MM.1S (cell line): ENCODE results near the gene LDLRAD3.

Experiments used
- DNase-seq: peaks from one replicate; pipeline ENCODE4 v3.0.0-alpha.2; 2015
- H2AFZ ChIP-seq: fragments of 300-600 bp; sonication (generic); 2 replicates; pipeline ENCODE4 v1.6.0; 2016; ENCODE audit warnings: antibody characterized with exemption, low read length
- H3F3A ChIP-seq: fragments of 300-600 bp; sonication (generic); 2 replicates; pipeline ENCODE4 v1.6.1; 2016; ENCODE audit warnings: mild to moderate bottlenecking, antibody characterized with exemption, low read length, moderate library complexity, mixed read lengths; ENCODE audit not compliant: insufficient read depth
- H3K27ac ChIP-seq: fragments of 300-600 bp; sonication (generic); 2 replicates; pipeline ENCODE4 v1.5.1; 2016; ENCODE audit warnings: mild to moderate bottlenecking, low read length
- H3K27me3 ChIP-seq: fragments of 300-600 bp; sonication (generic); replicated peaks from 2 replicates; pipeline ENCODE4 v1.6.0; 2016; ENCODE audit warnings: low read length; ENCODE audit not compliant: insufficient read depth
- H3K36me3 ChIP-seq: fragments of 300-600 bp; sonication (generic); replicated peaks from 2 replicates; pipeline ENCODE4 v1.6.1; 2016; ENCODE audit warnings: mild to moderate bottlenecking, low read length, mixed read lengths; ENCODE audit not compliant: insufficient read depth
- H3K4me1 ChIP-seq: fragments of 300-600 bp; sonication (generic); 2 replicates; pipeline ENCODE4 v1.6.1; 2016; ENCODE audit warnings: low read length, mixed read lengths
- H3K4me2 ChIP-seq: fragments of 300-600 bp; sonication (generic); 2 replicates; pipeline ENCODE4 v1.6.0; 2016; ENCODE audit warnings: low read depth, low read length
- H3K4me3 ChIP-seq: fragments of 300-600 bp; sonication (generic); 2 replicates; pipeline ENCODE4 v1.5.1; 2016; ENCODE audit warnings: low read length, mixed read lengths
- H3K79me2 ChIP-seq: fragments of 300-600 bp; sonication (generic); 2 replicates; pipeline ENCODE4 v1.6.1; 2016; ENCODE audit warnings: mixed run types, low read length, mixed read lengths
- H3K9ac ChIP-seq: fragments of 300-600 bp; sonication (generic); 2 replicates; pipeline ENCODE4 v1.6.1; 2016; ENCODE audit warnings: low read length, mixed read lengths
- H3K9me2 ChIP-seq: fragments of 300-600 bp; sonication (generic); replicated peaks from 2 replicates; pipeline ENCODE4 v1.6.1; 2016; ENCODE audit warnings: mild to moderate bottlenecking, low read length, mixed read lengths; ENCODE audit not compliant: insufficient read depth
- H3K9me3 ChIP-seq: fragments of 300-600 bp; sonication (generic); replicated peaks from 2 replicates; pipeline ENCODE4 v1.6.1; 2016; ENCODE audit warnings: mild to moderate bottlenecking, low read length, mixed read lengths; ENCODE audit not compliant: insufficient read depth
- H4K20me1 ChIP-seq: fragments of 300-600 bp; sonication (generic); 2 replicates; pipeline ENCODE4 v1.6.1; 2016; ENCODE audit warnings: mild to moderate bottlenecking, low read length, moderate library complexity, mixed read lengths; ENCODE audit not compliant: insufficient read depth
- EZH2 ChIP-seq: fragments of 300-600 bp; sonication (generic); optimal IDR thresholded peaks from 2 replicates; pipeline ENCODE3; 2017; ENCODE audit warnings: low read depth, mild to moderate bottlenecking, antibody characterized with exemption, low read length, mixed read lengths
- EZH2phosphoT487 ChIP-seq: fragments of 300-600 bp; sonication (generic); IDR thresholded peaks from 2 replicates; pipeline ENCODE4 v1.6.1; 2018; ENCODE audit warnings: antibody characterized with exemption, low read length
- TF ChIP-seq, protein P1 (sequence below): fragments of 300-600 bp; sonication (generic); IDR thresholded peaks from 2 replicates; pipeline ENCODE4 v1.5.1; 2016; ENCODE audit warnings: antibody characterized with exemption, low read length, mixed read lengths

Gene LDLRAD3

DNA sequence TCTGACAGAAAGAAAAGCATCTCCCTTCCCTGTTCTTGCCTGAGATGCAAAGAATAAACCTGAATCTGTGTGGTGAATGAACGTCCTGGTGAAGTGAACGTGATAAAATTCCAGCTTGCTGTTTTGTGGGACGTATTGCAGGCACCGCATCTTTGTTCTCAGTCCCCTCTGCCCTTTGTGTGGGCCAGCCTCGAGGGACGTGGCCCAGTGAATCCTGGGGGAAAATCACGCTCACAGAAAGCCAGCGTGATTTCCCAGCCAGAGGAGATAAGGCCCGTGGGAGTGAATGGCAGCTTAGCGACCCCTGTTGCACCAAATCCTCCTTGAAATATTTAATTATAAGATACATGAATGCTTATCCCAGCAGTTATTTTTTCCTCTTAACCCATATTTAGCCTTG, 216.2 kb downstream of the LDLRAD3 start:
- no peak for TF ChIP-seq EZH2phosphoT487
- no peak for TF ChIP-seq EZH2
- TF ChIP-seq, protein P1, sequence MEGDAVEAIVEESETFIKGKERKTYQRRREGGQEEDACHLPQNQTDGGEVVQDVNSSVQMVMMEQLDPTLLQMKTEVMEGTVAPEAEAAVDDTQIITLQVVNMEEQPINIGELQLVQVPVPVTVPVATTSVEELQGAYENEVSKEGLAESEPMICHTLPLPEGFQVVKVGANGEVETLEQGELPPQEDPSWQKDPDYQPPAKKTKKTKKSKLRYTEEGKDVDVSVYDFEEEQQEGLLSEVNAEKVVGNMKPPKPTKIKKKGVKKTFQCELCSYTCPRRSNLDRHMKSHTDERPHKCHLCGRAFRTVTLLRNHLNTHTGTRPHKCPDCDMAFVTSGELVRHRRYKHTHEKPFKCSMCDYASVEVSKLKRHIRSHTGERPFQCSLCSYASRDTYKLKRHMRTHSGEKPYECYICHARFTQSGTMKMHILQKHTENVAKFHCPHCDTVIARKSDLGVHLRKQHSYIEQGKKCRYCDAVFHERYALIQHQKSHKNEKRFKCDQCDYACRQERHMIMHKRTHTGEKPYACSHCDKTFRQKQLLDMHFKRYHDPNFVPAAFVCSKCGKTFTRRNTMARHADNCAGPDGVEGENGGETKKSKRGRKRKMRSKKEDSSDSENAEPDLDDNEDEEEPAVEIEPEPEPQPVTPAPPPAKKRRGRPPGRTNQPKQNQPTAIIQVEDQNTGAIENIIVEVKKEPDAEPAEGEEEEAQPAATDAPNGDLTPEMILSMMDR = no peak
- Histone ChIP-seq H3K9me2 (no peaks in the 10 kb centered on the region), H3K27me3 (no peaks in the 10 kb centered on the region), H3K9me3 (no peaks in the 10 kb centered on the region), H3K27ac (no peak overlapping the region), H3K4me3 (no peak overlapping the region), H3K79me2 (no peaks in the 10 kb centered on the region), H4K20me1 (no peaks in the 10 kb centered on the region), H2AFZ (no peak overlapping the region), H3K4me1 (no peaks in the 10 kb centered on the region), H3K4me2 (no peak overlapping the region), H3K36me3 (no peaks in the 10 kb centered on the region), H3F3A (no peaks in the 10 kb centered on the region), H3K9ac (no peak overlapping the region)
- DNase-seq = no peak

DNA sequence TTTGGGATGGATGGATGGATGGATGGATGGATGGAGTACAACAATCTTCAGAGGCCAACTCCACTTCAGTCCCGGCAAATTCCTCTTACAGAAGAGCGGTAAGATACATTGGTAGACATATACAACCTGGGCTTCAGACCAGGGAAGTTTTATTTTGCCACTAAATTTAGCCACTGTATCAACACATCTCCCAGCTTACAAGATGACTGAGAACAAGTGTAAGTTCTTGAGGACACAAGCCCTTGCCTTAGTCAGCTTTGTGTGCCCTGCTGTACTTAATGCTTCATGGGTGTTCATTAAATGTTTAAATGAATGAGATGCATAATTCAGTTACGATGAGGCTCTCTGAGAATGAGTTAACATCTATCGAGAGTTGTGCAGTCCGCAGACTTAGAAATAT, 217.7 kb downstream of the LDLRAD3 start:
- no peak overlapping the region for H3K4me2 ChIP-seq
- H2AFZ ChIP-seq = no peak overlapping the region
- no peaks in the 10 kb centered on the region for H3K9me2 ChIP-seq
- TF ChIP-seq EZH2phosphoT487 (no peak), EZH2 (no peak)
- TF ChIP-seq, protein P1 = no peak
- DNase-seq = no peak
- H3K4me1 ChIP-seq = no peaks in the 10 kb centered on the region
- H4K20me1 ChIP-seq = no peaks in the 10 kb centered on the region
- no peak overlapping the region for H3K4me3 ChIP-seq
- H3K36me3 ChIP-seq = no peaks in the 10 kb centered on the region
- no peaks in the 10 kb centered on the region for H3K79me2 ChIP-seq
- no peak overlapping the region for H3K9ac ChIP-seq
- no peaks in the 10 kb centered on the region for H3K9me3 ChIP-seq
- H3K27ac ChIP-seq = no peak overlapping the region
- H3K27me3 ChIP-seq = no peaks in the 10 kb centered on the region
- H3F3A ChIP-seq = no peaks in the 10 kb centered on the region

DNA sequence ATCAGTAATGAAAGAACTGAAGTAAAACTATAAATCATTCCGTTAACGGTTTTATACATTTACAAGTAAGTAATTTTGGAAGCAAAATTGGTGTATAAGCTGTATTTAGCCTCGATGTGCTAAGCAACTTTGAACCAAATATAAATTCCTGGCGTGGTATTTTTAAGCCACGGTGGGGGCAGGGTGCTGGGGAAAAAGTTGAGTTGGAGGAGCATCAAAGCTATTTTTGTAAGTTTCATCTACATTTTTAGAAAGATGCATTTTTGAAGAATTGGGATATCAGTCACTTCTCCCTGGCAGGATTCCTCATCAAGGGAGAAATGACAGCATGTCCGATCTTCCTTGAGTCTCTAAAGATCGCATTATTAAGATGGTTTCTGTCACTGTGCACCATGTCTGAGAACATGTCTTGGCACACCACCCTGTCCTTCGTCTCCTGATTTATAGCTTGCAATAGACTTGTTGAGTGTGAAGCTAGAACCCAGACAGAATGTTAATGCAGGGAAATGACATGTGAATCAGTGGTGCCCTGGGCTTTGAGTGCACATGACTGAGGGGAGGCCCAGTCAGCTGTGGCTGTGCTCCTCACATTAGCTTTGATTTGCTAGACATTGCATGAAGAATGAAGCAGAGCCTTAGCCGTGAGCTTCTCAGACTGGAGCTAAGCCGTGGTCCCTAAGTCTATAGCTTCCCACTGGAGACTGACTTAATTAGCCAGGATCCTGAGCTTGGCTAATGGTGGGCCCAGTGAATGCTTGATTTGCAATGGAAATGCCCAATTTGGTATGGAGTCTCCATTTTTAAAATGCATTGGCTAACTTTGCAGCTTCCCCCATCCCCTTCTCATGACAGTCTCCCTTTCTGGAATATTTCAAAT, 218.4 kb downstream of the LDLRAD3 start:
- no peak overlapping the region for H3K27ac ChIP-seq
- H3K4me2 ChIP-seq = no peak overlapping the region

More for the DNA sequence above, 218.4 kb downstream of the LDLRAD3 start:
- Histone ChIP-seq H4K20me1 (no peaks in the 10 kb centered on the region), H3K9me2 (no peaks in the 10 kb centered on the region), H3K36me3 (no peaks in the 10 kb centered on the region), H3F3A (no peaks in the 10 kb centered on the region), H3K79me2 (no peaks in the 10 kb centered on the region), H3K4me1 (no peaks in the 10 kb centered on the region), H3K9me3 (no peaks in the 10 kb centered on the region), H3K9ac (no peak overlapping the region), H2AFZ (no peak overlapping the region), H3K27me3 (no peaks in the 10 kb centered on the region), H3K4me3 (no peak overlapping the region)
- no peak for TF ChIP-seq EZH2phosphoT487
- TF ChIP-seq EZH2 = no peak
- TF ChIP-seq, protein P1 = no peak
- DNase-seq = no peak
